IPS-18a (cell line): ENCODE data around the gene DEGS1.
A peak's percentile ranks its signal among the peaks of the same experiment; 100 is the strongest.

Experiments used
- H3K27ac ChIP-seq: one replicate; pipeline ENCODE4 v1.5.1; 2013; ENCODE audit warnings: low read length
- H3K27me3 ChIP-seq: one replicate; pipeline ENCODE4 v1.6.1; 2013; ENCODE audit warnings: mild to moderate bottlenecking, low read length; ENCODE audit not compliant: control insufficient read depth, insufficient read depth
- H3K36me3 ChIP-seq: one replicate; pipeline ENCODE4 v1.6.1; 2013; ENCODE audit warnings: low read depth, low read length; ENCODE audit not compliant: control insufficient read depth
- H3K4me1 ChIP-seq: one replicate; pipeline ENCODE4 v1.6.1; 2013; ENCODE audit warnings: low read depth, low read length; ENCODE audit not compliant: control insufficient read depth
- H3K4me3 ChIP-seq: one replicate; pipeline ENCODE4 v1.5.1; 2013; ENCODE audit warnings: low read length
- H3K9ac ChIP-seq: one replicate; pipeline ENCODE4 v1.6.1; 2013; ENCODE audit warnings: mild to moderate bottlenecking, low read length, moderate library complexity
- H3K9me3 ChIP-seq: one replicate; pipeline ENCODE4 v1.6.1; 2013; ENCODE audit warnings: low read depth, low read length; ENCODE audit not compliant: control insufficient read depth

The DEGS1 gene

DNA sequence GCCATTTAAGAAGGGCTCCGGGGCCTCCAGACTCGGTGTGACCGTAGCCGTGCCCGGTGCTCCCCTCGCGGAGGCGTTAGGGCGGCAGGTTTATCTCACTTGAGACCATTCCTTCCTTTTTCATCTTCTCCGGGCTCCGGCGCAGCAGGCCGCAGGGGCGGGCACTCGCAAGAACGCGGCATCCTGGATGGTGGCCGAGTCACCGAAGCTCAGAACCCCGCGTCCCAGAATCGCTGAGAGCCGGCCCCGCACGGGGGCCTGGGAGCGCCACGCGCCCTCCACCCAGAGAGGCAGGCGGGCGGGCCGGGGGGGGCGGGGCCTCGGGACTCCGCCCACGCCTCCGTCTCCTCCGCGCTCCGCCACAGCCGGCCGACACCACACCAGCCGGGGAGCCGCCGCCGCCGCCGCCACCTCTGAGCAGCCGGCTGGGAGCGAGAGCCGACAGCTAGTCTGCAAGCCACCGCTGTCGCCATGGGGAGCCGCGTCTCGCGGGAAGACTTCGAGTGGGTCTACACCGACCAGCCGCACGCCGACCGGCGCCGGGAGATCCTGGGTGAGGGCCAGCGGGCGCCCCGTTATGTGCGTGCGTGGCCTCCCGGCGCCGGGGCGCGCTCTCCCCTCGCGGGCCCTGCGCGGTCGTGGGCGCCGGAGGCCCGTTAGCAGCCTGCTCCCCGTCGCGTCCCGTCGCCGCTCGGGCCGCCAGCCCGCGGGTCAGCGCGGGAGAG, at the start of gene DEGS1:
Gene DEGS1, plus strand, starts transcription at position 375 of the 725 bp plus-strand sequence. Its CDS starts 97 bp downstream, at position 472.
- Histone ChIP-seq H3K27me3 (no peaks in the 10 kb centered on the region), H3K4me1 (no peaks in the 10 kb centered on the region), H3K9me3 (no peaks in the 10 kb centered on the region), H3K4me3 (peak within 1 kb of the TSS; percentile 92), H3K9ac (peak within 1 kb of the TSS; percentile 76), H3K27ac (no peak within 1 kb of the TSS), H3K36me3 (no peaks in the 10 kb centered on the region)

DNA sequence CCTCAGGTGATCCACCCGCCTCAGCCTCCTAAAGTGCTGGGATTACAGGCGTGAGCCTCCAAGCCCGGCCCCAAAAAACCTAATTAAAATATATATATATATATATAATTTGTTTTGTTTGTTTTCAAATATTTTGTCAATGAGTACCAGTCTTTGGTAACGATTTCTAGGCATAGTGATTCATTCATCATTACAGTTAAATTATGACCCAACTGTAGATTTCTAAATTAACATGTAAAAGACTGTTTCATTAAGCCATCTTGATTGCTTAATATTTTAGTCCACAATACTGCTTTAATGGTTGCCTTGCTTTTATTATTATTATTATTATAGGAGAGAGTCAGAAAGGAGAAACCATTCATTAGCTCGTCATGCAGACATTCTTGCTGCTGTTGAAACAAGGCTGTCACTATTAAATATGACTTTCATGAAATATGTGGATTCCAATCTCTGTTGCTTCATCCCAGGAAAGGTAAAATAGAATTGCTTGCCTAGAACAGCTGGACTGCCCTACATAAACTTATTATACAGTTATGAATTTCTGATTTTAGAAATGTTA, 49.2 kb upstream of the DEGS1 start:
- no peaks in the 10 kb centered on the region for H3K9me3 ChIP-seq
- H3K27me3 ChIP-seq = no peaks in the 10 kb centered on the region
- no peak overlapping the region for H3K9ac ChIP-seq
- no peak overlapping the region for H3K4me3 ChIP-seq
- H3K4me1 ChIP-seq = no peaks in the 10 kb centered on the region
- H3K36me3 ChIP-seq = peaks cover 65% of the 10 kb centered on the region
- no peak overlapping the region for H3K27ac ChIP-seq

DNA sequence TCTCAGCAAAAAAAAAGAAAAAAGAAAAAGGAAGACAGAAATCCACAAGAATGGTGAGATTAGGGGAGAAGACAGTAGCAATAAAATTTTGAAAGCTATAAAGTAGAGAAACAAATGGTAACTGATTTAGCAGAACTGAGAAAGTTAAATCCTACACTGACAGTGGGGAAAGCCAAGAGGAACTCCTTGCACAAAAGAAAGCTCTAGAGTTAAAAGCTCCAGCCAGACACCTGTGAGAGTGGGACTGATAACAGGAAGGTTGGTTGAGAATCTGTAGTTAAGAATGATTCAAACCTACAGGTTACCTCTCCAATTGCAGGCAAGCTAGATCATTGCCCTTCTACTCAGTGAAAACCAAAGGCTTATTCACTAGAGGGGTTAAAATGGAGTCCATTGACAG, 45.5 kb upstream of the DEGS1 start:
- H3K36me3 ChIP-seq = peaks cover 58% of the 10 kb centered on the region
- H3K27ac ChIP-seq = no peak overlapping the region
- H3K27me3 ChIP-seq = no peaks in the 10 kb centered on the region
- no peak overlapping the region for H3K4me3 ChIP-seq
- no peaks in the 10 kb centered on the region for H3K9me3 ChIP-seq
- H3K9ac ChIP-seq = no peak overlapping the region
- H3K4me1 ChIP-seq = no peaks in the 10 kb centered on the region

DNA sequence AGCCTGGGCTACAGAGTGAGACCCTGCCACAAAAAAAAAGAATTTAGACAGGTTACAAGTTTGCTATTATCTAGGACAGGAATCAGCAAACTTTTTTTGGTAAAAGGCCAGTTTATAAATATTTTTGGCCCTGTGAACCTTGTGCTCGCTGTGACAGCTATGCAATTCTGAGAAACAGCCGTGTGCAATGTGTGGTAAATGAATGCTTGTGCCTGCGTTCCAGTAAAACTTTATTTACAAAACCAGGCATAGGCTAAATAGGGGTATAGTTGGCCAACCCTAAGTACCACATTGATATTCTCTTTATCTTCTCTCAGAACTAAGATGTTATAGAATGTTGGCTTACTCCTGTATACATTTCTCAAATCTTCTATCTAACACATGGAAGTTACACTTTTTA, 44.8 kb upstream of the DEGS1 start:
- Histone ChIP-seq H3K36me3 (peaks cover 52% of the 10 kb centered on the region), H3K4me1 (no peaks in the 10 kb centered on the region), H3K9ac (no peak overlapping the region), H3K27ac (no peak overlapping the region), H3K27me3 (no peaks in the 10 kb centered on the region), H3K9me3 (no peaks in the 10 kb centered on the region), H3K4me3 (no peak overlapping the region)

DNA sequence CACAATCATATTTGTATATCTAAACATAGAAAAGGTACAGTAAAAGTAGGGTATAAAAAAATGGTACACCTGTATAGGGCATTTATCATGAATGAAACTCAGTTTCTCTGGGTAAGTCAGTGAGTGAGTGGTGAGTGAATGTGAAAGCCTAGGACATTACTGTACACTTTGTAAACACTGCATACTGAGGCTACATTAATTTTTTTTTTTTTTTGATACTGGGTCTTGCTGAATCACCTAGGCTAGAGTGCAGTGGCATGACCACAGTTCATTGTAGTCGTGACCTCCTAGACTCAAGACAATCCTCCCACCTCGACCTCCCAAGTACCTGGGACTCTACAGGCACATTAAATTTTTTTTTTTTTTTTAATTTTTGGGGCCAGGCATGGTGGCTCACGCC, 41.3 kb upstream of the DEGS1 start:
- no peaks in the 10 kb centered on the region for H3K4me1 ChIP-seq
- no peak overlapping the region for H3K27ac ChIP-seq
- H3K9me3 ChIP-seq = no peaks in the 10 kb centered on the region
- H3K27me3 ChIP-seq = no peaks in the 10 kb centered on the region
- H3K9ac ChIP-seq = no peak overlapping the region
- H3K36me3 ChIP-seq = peaks cover 30% of the 10 kb centered on the region
- H3K4me3 ChIP-seq = no peak overlapping the region

DNA sequence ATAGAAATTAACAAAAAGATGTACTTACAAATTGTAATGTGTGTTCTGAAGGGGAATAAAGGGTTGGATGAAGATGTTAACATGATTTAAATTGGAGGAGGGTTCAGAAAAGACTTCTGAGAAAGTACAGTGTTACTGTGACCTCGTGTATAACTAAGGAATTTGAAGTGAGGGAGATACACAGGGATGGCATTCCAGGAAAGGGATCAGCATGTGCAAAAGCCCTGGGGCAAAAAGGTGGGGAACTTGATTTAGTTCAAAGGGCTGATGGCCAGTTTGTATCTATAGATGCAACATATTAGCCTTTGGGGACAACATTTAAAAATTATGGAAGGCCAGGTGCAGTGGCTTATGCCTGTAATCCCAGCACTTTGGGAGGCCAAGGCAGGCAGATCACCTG, 33.3 kb upstream of the DEGS1 start:
- H3K27ac ChIP-seq = no peak overlapping the region
- H3K9ac ChIP-seq = no peak overlapping the region
- H3K27me3 ChIP-seq = no peaks in the 10 kb centered on the region
- peaks cover 3% of the 10 kb centered on the region for H3K36me3 ChIP-seq
- no peaks in the 10 kb centered on the region for H3K4me1 ChIP-seq
- H3K4me3 ChIP-seq = no peak overlapping the region
- no peaks in the 10 kb centered on the region for H3K9me3 ChIP-seq

DNA sequence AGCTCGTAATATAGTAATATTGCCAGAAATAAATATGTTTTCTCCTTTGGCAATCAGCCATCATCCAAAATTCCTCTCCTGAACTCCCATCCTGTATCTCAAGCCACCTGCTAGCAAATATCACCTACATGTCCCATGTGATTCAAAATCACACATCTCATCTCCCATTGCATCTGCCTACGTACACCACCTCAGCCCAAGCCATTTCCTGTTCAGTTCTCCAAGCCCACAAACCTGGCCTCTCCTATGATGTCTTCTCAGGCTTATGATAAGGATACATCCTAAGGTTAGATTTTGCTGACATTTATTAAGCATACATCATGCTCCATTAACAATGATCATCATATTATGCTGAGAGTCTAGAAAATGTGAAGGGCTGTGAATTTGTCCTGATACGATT, 31.9 kb upstream of the DEGS1 start:
- Histone ChIP-seq H3K27ac (no peak overlapping the region), H3K4me1 (no peaks in the 10 kb centered on the region), H3K9me3 (no peaks in the 10 kb centered on the region), H3K4me3 (no peak overlapping the region), H3K9ac (no peak overlapping the region), H3K36me3 (peaks cover 8% of the 10 kb centered on the region), H3K27me3 (no peaks in the 10 kb centered on the region)

DNA sequence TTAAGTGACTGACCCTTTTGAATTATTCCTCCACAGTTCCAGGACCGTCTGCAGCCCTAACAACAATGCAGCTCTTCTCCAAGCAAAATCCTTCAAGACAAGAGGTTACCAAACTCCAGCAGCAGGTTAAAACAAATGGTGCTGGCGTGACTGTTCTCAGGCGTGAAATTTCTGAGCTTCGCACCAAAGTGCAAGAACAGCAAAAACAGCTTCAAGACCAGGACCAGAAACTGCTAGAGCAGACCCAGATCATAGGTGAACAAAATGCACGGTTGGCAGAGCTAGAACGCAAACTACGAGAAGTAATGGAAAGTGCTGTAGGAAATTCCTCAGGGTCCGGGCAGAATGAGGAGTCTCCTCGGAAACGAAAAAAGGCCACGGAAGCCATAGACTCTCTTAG, 25.7 kb upstream of the DEGS1 start:
- Histone ChIP-seq H3K4me3 (no peak overlapping the region), H3K4me1 (no peaks in the 10 kb centered on the region), H3K27ac (no peak overlapping the region), H3K36me3 (peaks cover 45% of the 10 kb centered on the region), H3K27me3 (no peaks in the 10 kb centered on the region), H3K9me3 (no peaks in the 10 kb centered on the region), H3K9ac (no peak overlapping the region)

DNA sequence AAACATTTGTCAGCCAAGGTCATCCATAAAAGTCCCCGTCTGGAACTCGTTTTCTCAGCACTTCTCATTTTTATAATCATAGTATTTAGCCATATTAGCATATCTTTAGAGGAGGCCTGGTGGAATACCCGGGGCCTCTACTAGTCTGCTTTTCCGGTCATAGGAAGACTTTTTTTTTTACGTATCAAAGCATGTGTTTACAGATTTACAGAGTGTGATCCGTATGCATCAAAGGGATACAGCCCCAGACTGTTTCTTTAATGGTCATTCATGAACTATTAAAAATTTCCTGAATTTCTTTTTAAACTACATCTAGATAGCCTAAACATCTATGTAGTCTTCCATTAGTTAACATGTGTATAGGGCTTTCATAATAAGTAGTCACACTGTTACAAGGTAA, 23.5 kb upstream of the DEGS1 start:
- Histone ChIP-seq H3K9me3 (no peaks in the 10 kb centered on the region), H3K4me3 (no peak overlapping the region), H3K27ac (no peak overlapping the region), H3K9ac (no peak overlapping the region), H3K4me1 (peaks cover 8% of the 10 kb centered on the region), H3K36me3 (peaks cover 42% of the 10 kb centered on the region), H3K27me3 (no peaks in the 10 kb centered on the region)

DNA sequence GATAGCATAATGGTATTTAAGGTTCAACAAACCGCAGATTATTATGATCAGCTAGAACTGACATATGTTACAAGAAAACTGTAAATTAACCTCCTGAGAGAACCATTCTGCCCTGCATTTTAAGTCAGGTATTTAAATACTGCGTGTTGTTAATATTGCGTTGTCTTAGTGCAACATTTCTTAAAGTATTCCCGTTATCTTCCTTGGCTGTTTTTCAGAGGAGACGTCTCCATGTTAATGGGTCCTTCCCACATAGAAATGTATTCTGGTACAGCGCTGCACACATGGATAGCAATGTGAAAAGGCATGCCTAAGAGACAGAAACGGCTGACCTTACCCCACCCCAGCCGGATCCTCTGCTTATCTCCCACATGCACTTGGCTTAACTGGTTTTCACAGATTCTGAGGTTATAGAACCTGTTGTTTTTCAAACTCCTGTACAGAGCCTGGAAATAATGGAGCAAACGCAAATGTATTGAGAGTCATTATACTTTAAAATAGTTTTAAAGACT, 22.8 kb upstream of the DEGS1 start:
- H3K9ac ChIP-seq = no peak overlapping the region
- peaks cover 42% of the 10 kb centered on the region for H3K36me3 ChIP-seq
- H3K4me3 ChIP-seq = no peak overlapping the region
- no peaks in the 10 kb centered on the region for H3K27me3 ChIP-seq
- H3K27ac ChIP-seq = no peak overlapping the region
- peaks cover 10% of the 10 kb centered on the region for H3K4me1 ChIP-seq
- H3K9me3 ChIP-seq = no peaks in the 10 kb centered on the region

DNA sequence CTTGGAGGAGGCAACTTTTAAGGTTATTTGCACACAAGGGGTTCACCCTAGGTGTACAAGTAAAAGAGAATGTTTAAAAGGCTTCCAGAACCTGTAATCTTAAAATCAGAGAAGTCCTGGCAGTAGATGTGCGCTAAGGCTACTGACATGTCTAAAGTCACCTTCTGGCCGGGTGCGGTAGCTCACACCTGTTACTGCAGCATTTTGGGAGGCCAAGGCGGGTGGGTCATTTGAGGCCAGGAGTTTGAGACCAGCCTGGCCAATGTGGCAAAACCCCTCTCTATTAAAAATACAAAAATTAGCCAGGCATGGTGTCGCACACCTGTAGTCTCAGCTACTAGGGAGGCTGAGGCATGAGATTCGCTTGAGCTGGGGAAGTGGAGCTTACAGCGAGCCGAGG, 20.3 kb upstream of the DEGS1 start:
- Histone ChIP-seq H3K4me3 (no peak overlapping the region), H3K9ac (no peak overlapping the region), H3K4me1 (peaks cover 10% of the 10 kb centered on the region), H3K27ac (no peak overlapping the region), H3K36me3 (peaks cover 28% of the 10 kb centered on the region), H3K27me3 (no peaks in the 10 kb centered on the region), H3K9me3 (no peaks in the 10 kb centered on the region)

DNA sequence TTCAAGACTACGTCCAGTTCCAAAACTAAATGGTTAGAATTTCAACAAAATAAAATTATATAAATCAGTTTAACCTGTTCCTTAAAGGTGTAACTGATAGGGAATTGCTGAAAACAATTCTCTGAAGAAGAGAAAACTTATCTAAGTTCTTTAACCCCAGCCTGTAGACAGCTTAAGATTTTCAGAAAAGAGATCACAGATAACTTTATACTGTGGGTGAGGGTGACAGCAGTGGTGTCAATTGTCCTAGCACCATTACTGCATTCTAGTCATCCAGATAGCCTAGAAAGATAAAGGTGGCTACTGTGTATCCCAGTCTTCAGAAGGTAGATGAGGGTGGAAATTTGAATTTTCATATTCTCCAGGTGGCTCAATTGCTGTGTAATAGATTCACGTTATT, 19.7 kb upstream of the DEGS1 start:
- Histone ChIP-seq H3K36me3 (peaks cover 23% of the 10 kb centered on the region), H3K4me1 (peaks cover 10% of the 10 kb centered on the region), H3K27ac (peak overlapping the region; percentile 46), H3K9ac (no peak overlapping the region), H3K27me3 (no peaks in the 10 kb centered on the region), H3K4me3 (no peak overlapping the region), H3K9me3 (no peaks in the 10 kb centered on the region)
